GM18498 (cell line): ENCODE results near the gene SIPA1L3.

Source experiments
- ATAC-seq: cut with Tn5 transposase; IDR thresholded peaks from one replicate; pipeline ENCODE4 v1.9.1; 2021; ENCODE audit warnings: mild to moderate bottlenecking, moderate library complexity; ENCODE audit not compliant: unreplicated experiment

Gene SIPA1L3

GRCh38 chr19:38252385-38252784, 345.4 kb downstream of the SIPA1L3 start:
- ATAC-seq, result no peak

GRCh38 chr19:38252941-38253691, 346.1 kb downstream of the SIPA1L3 start:
- ATAC-seq, result no peak

GRCh38 chr19:38253788-38254187, 346.8 kb downstream of the SIPA1L3 start:
- no peak for ATAC-seq

GRCh38 chr19:38255383-38256014, 348.5 kb downstream of the SIPA1L3 start:
- ATAC-seq, result no peak
